Effector memory CD4-positive, alpha-beta T cell (primary cell): Measurements from ENCODE around the gene APOBR.
"Not testable (repeated sequence)": the region's sequence is repeated elsewhere in the genome, so short reads cannot be mapped to it uniquely, and the experiment has no call there.

Source experiments
- DNase-seq, 3 donors: peaks; one replicate each; pipeline ENCODE4 v3.0.0-alpha.2; 2020
- H3K27ac ChIP-seq: 2 replicates; pipeline ENCODE4 v1.7.0; 2013; ENCODE audit warnings: mild to moderate bottlenecking, low read length, moderate library complexity; ENCODE audit not compliant: insufficient read depth, poor library complexity, severe bottlenecking
- H3K27me3 ChIP-seq: replicated peaks from 2 replicates; pipeline ENCODE4 v1.7.0; 2013; ENCODE audit warnings: mild to moderate bottlenecking, low read length; ENCODE audit not compliant: insufficient read depth, control insufficient read depth, poor library complexity, severe bottlenecking
- H3K36me3 ChIP-seq: 2 replicates; pipeline ENCODE4 v1.7.0; 2013; ENCODE audit warnings: mild to moderate bottlenecking, low read length, moderate library complexity; ENCODE audit not compliant: control insufficient read depth, insufficient read depth
- H3K4me1 ChIP-seq: 2 replicates; pipeline ENCODE4 v1.7.0; 2013; ENCODE audit warnings: low read length, mild to moderate bottlenecking; ENCODE audit not compliant: control insufficient read depth, insufficient read depth, poor library complexity, severe bottlenecking
- H3K4me3 ChIP-seq: 2 replicates; pipeline ENCODE4 v1.7.0; 2013; ENCODE audit warnings: low read length, low read depth, mild to moderate bottlenecking; ENCODE audit not compliant: insufficient read depth, poor library complexity, severe bottlenecking
- H3K9me3 ChIP-seq: 2 replicates; pipeline ENCODE4 v1.7.0; 2013; ENCODE audit warnings: mild to moderate bottlenecking, low read length, moderate library complexity; ENCODE audit not compliant: control insufficient read depth

Gene APOBR

GRCh38 chr16:28538733-28539596 lies 44.5 kb downstream of the APOBR start, which contains the start of gene NUPR1:
Gene NUPR1 (minus strand): TSS chr16:28538974. CDS start chr16:28538907, 67 bp downstream.
- Histone ChIP-seq H3K27ac (no peak within 1 kb of the TSS), H3K4me3 (no peak within 1 kb of the TSS), H3K9me3 (no peaks in the 10 kb centered on the region), H3K27me3 (no peaks in the 10 kb centered on the region), H3K36me3 (no peaks in the 10 kb centered on the region), H3K4me1 (peaks cover 9% of the 10 kb centered on the region)
- DNase-seq, result no peak

- H3K27ac ChIP-seq, result no peak overlapping the region
- no peaks in the 10 kb centered on the region for H3K27me3 ChIP-seq
- no peaks in the 10 kb centered on the region for H3K36me3 ChIP-seq
- no peaks in the 10 kb centered on the region for H3K4me1 ChIP-seq
- no peak overlapping the region for H3K4me3 ChIP-seq
- H3K9me3 ChIP-seq, result no peaks in the 10 kb centered on the region
- no peak for DNase-seq
Observed at GRCh38 chr16:28540346-28540745, 45.9 kb downstream of the APOBR start.

GRCh38 chr16:28542646-28543045 lies 48.2 kb downstream of the APOBR start:
- no peak overlapping the region for H3K27ac ChIP-seq
- H3K4me3 ChIP-seq, result no peak overlapping the region
- H3K36me3 ChIP-seq, result no peaks in the 10 kb centered on the region
- no peaks in the 10 kb centered on the region for H3K27me3 ChIP-seq
- H3K4me1 ChIP-seq, result no peaks in the 10 kb centered on the region
- no peak for DNase-seq
- no peaks in the 10 kb centered on the region for H3K9me3 ChIP-seq

- Histone ChIP-seq H3K36me3 (no peaks in the 10 kb centered on the region), H3K4me3 (no peak overlapping the region), H3K27ac (no peak overlapping the region), H3K4me1 (no peaks in the 10 kb centered on the region), H3K27me3 (no peaks in the 10 kb centered on the region), H3K9me3 (no peaks in the 10 kb centered on the region)
- no peak for DNase-seq
Observed at GRCh38 chr16:28543072-28543471, 48.6 kb downstream of the APOBR start.

- H3K27me3 ChIP-seq, result no peaks in the 10 kb centered on the region
- no peaks in the 10 kb centered on the region for H3K36me3 ChIP-seq
- no peaks in the 10 kb centered on the region for H3K4me1 ChIP-seq
- no peak overlapping the region for H3K4me3 ChIP-seq
- H3K9me3 ChIP-seq, result no peaks in the 10 kb centered on the region
- DNase-seq, result no peak
- H3K27ac ChIP-seq, result no peak overlapping the region
Observed at GRCh38 chr16:28544998-28545397, 50.6 kb downstream of the APOBR start.

- H3K4me1 ChIP-seq, H3K9me3 ChIP-seq, H3K27ac ChIP-seq, H3K4me3 ChIP-seq, H3K36me3 ChIP-seq, H3K27me3 ChIP-seq, DNase-seq: not testable (repeated sequence)
Observed at GRCh38 chr16:28545964-28546363, 51.5 kb downstream of the APOBR start.

GRCh38 chr16:28546626-28547025 lies 52.2 kb downstream of the APOBR start:
- H3K36me3 ChIP-seq, result no peaks in the 10 kb centered on the region
- no peaks in the 10 kb centered on the region for H3K27me3 ChIP-seq
- H3K27ac ChIP-seq, result no peak overlapping the region
- DNase-seq, result no peak
- no peaks in the 10 kb centered on the region for H3K9me3 ChIP-seq
- no peak overlapping the region for H3K4me3 ChIP-seq
- H3K4me1 ChIP-seq, result no peaks in the 10 kb centered on the region

GRCh38 chr16:28548306-28548802 lies 53.9 kb downstream of the APOBR start:
- Histone ChIP-seq H3K27ac (no peak overlapping the region), H3K4me3 (no peak overlapping the region), H3K36me3 (no peaks in the 10 kb centered on the region), H3K27me3 (no peaks in the 10 kb centered on the region), H3K4me1 (no peaks in the 10 kb centered on the region), H3K9me3 (no peaks in the 10 kb centered on the region)
- no peak for DNase-seq
